ENCODE data around the gene TRAPPC10.

- TF ChIP-seq CTCF (IDR thresholded peaks at IDR 0.05) (no peak), POLR2A (IDR thresholded peaks at IDR 0.05) (no peak)
These were observed 20.0 kb upstream of the TRAPPC10 start for GRCh38 chr21:43992121-43992520.
